HepG2 (cell line): ENCODE data around the gene PPP1R14D. TPM values are rescaled to one million over a fixed set of nuclear protein-coding genes. Genes with fewer than 3 reads are reported as not detected.

Experiments used
- CENPX ChIP-seq: sonication (generic); formaldehyde crosslinking; IDR thresholded peaks from 2 replicates; pipeline ENCODE4 v1.9.0; 2021; ENCODE audit warnings: mild to moderate bottlenecking, missing genetic modification reagents, moderate library complexity
- KLF6 ChIP-seq: IDR thresholded peaks from 2 replicates; pipeline ENCODE4 v1.8.0; 2016; ENCODE audit warnings: missing biosample characterization, missing genetic modification reagents
- MYNN ChIP-seq: sonication (generic); formaldehyde crosslinking; IDR thresholded peaks from 2 replicates; pipeline ENCODE4 v1.4.0; 2020; ENCODE audit warnings: mild to moderate bottlenecking, low read depth, missing genetic modification reagents
- SAFB2 ChIP-seq: sonication (generic); formaldehyde crosslinking; IDR thresholded peaks from 2 replicates; pipeline ENCODE4 v1.5.1; 2020; ENCODE audit warnings: missing genetic modification reagents, low read depth, mild to moderate bottlenecking, borderline replicate concordance
- SMARCC2 ChIP-seq: fragments of 450-650 bp; IDR thresholded peaks from 2 replicates; pipeline ENCODE4 v1.6.1; 2017; ENCODE audit warnings: antibody characterized with exemption, mild to moderate bottlenecking
- THAP8 ChIP-seq: sonication (generic); formaldehyde crosslinking; IDR thresholded peaks from 2 replicates; pipeline ENCODE4 v1.5.1; 2020; ENCODE audit warnings: missing genetic modification reagents, mild to moderate bottlenecking, borderline replicate concordance
- ZNF362 ChIP-seq: sonication (generic); formaldehyde crosslinking; IDR thresholded peaks from 2 replicates; pipeline ENCODE4 v1.4.0; 2020; ENCODE audit warnings: missing genetic modification reagents, mild to moderate bottlenecking, borderline replicate concordance
- ZNF543 ChIP-seq: sonication (generic); formaldehyde crosslinking; IDR thresholded peaks from 2 replicates; pipeline ENCODE4 v1.4.0; 2020; ENCODE audit warnings: mild to moderate bottlenecking, missing genetic modification reagents
- ZNF546 ChIP-seq: sonication (generic); formaldehyde crosslinking; conservative IDR thresholded peaks from 2 replicates; pipeline ENCODE4 v1.8.1; 2023; ENCODE audit warnings: mild to moderate bottlenecking, missing genetic modification reagents
- ZNF790 ChIP-seq: sonication (generic); formaldehyde crosslinking; IDR thresholded peaks from 2 replicates; pipeline ENCODE4 v1.8.0; 2022; ENCODE audit warnings: missing genetic modification reagents, mild to moderate bottlenecking, borderline replicate concordance
- polyA plus RNA-seq, 8 experiments: library from polyadenylated mRNA; depleted of rRNA in 3 of 8; stranded (reverse) in 7 of 8; unstranded in 1 of 8; fragments of >200 nt; fragmentation: Illumina TruSeq in 4 of 8; extraction: Trizol in 4 of 8; gene quantifications; 2 replicates each; pipeline versions ENCODE4 v1.2.1 to v1.2.3, GENCODE V29; 2011 to 2016; ENCODE audit warnings: low read depth in 4 of 8, missing spikeins in 1 of 8, mixed read lengths in 1 of 8; ENCODE audit not compliant: insufficient read depth in 1 of 8
- total RNA-seq, 5 experiments: library from RNA; depleted of rRNA; stranded (reverse); fragments of >200 nt; fragmentation: Illumina TruSeq; extraction: Trizol; gene quantifications; 2 replicates each; pipeline ENCODE4 v1.2.3, GENCODE V29; 2016; ENCODE audit warnings: low read depth in 1 of 5
- TF ChIP-seq, protein P1 (sequence below): sonication (generic); formaldehyde crosslinking; IDR thresholded peaks from 2 replicates; pipeline ENCODE4 v1.4.0; 2020; ENCODE audit warnings: missing genetic modification reagents, borderline replicate concordance
- TF ChIP-seq, protein P2 (sequence below): sonication (generic); formaldehyde crosslinking; IDR thresholded peaks from 2 replicates; pipeline ENCODE4 v1.4.0; 2020; ENCODE audit warnings: missing genetic modification reagents, borderline replicate concordance
- TF ChIP-seq, protein P3 (sequence below): sonication (generic); formaldehyde crosslinking; IDR thresholded peaks from 2 replicates; pipeline ENCODE4 v1.5.0; 2020; ENCODE audit warnings: missing genetic modification reagents
- TF ChIP-seq, protein P4 (sequence below): sonication (generic); formaldehyde crosslinking; IDR thresholded peaks from 2 replicates; pipeline ENCODE4 v1.9.0; 2022; ENCODE audit warnings: low read depth, missing genetic modification reagents

The PPP1R14D gene
- total and polyA plus RNA-seq, 2 of the 13 experiments (the other 11 are each of a cell fraction or from before 2014, with no cell fraction given): 0.53 to 0.55 TPM

DNA sequence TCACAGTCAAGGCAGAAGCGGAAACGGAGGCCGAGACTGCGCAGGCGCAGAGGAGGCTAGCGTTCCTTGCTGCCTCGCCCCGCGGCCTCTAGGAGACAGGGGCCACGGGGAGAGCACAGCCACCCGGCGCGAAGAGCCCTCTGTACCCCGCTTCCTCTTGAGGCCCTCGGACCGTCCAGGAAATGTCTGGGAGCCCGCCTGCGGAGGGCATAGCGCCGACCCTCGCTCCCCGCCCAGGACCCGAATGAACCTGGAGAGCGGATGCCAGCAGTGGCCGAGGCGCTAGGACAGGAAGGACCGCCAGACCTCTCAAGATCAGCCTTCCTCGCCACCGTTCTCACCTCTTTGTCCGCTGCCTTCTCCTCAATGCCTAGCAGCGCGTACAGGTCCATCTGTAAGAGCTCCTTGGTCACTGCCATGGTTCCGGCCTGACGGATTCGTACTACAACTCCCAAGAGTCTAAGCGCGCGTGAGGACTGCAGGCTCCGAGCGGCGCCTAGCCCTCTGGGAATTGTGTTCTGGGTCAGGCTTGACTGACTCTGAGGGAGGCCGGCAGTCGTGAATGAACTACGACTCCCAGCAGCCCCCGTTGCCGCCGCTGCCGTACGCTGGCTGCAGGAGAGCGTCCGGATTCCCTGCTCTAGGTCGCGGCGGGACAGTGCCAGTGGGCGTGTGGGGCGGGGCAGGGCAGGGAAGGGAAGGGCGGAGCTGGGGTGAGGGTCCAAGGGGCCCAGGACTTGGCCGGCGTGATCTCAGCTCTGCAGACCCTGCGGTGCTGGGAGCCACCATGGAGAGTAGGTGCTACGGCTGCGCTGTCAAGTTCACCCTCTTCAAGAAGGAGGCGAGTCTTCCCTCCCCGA is 21.2 kb downstream of the PPP1R14D start, which contains the start of the genes DNAJC17 and ZFYVE19 (continued):
- TF ChIP-seq, protein P1, sequence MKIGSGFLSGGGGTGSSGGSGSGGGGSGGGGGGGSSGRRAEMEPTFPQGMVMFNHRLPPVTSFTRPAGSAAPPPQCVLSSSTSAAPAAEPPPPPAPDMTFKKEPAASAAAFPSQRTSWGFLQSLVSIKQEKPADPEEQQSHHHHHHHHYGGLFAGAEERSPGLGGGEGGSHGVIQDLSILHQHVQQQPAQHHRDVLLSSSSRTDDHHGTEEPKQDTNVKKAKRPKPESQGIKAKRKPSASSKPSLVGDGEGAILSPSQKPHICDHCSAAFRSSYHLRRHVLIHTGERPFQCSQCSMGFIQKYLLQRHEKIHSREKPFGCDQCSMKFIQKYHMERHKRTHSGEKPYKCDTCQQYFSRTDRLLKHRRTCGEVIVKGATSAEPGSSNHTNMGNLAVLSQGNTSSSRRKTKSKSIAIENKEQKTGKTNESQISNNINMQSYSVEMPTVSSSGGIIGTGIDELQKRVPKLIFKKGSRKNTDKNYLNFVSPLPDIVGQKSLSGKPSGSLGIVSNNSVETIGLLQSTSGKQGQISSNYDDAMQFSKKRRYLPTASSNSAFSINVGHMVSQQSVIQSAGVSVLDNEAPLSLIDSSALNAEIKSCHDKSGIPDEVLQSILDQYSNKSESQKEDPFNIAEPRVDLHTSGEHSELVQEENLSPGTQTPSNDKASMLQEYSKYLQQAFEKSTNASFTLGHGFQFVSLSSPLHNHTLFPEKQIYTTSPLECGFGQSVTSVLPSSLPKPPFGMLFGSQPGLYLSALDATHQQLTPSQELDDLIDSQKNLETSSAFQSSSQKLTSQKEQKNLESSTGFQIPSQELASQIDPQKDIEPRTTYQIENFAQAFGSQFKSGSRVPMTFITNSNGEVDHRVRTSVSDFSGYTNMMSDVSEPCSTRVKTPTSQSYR: no peak
- TF ChIP-seq MYNN: 0 out of 2 replicates have a peak, but pooled peaks have one; percentile 19
- TF ChIP-seq, protein P2, sequence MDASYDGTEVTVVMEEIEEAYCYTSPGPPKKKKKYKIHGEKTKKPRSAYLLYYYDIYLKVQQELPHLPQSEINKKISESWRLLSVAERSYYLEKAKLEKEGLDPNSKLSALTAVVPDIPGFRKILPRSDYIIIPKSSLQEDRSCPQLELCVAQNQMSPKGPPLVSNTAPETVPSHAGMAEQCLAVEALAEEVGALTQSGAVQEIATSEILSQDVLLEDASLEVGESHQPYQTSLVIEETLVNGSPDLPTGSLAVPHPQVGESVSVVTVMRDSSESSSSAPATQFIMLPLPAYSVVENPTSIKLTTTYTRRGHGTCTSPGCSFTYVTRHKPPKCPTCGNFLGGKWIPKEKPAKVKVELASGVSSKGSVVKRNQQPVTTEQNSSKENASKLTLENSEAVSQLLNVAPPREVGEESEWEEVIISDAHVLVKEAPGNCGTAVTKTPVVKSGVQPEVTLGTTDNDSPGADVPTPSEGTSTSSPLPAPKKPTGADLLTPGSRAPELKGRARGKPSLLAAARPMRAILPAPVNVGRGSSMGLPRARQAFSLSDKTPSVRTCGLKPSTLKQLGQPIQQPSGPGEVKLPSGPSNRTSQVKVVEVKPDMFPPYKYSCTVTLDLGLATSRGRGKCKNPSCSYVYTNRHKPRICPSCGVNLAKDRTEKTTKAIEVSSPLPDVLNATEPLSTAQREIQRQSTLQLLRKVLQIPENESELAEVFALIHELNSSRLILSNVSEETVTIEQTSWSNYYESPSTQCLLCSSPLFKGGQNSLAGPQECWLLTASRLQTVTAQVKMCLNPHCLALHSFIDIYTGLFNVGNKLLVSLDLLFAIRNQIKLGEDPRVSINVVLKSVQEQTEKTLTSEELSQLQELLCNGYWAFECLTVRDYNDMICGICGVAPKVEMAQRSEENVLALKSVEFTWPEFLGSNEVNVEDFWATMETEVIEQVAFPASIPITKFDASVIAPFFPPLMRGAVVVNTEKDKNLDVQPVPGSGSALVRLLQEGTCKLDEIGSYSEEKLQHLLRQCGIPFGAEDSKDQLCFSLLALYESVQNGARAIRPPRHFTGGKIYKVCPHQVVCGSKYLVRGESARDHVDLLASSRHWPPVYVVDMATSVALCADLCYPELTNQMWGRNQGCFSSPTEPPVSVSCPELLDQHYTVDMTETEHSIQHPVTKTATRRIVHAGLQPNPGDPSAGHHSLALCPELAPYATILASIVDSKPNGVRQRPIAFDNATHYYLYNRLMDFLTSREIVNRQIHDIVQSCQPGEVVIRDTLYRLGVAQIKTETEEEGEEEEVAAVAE: no peak; the same call in 1 of the 2 replicates
- no peak for TF ChIP-seq ZNF362 (CRISPR knock-in tag)
- no peak; the same call in 1 of the 2 replicates for TF ChIP-seq SAFB2 (CRISPR knock-in tag)
- no peak; the same call in 1 of the 2 replicates for TF ChIP-seq ZNF546
- no peak; the same call in 1 of the 2 replicates for TF ChIP-seq ZNF543 (CRISPR knock-in tag)
- no peak for TF ChIP-seq CENPX (CRISPR knock-in tag)
- TF ChIP-seq, protein P3, sequence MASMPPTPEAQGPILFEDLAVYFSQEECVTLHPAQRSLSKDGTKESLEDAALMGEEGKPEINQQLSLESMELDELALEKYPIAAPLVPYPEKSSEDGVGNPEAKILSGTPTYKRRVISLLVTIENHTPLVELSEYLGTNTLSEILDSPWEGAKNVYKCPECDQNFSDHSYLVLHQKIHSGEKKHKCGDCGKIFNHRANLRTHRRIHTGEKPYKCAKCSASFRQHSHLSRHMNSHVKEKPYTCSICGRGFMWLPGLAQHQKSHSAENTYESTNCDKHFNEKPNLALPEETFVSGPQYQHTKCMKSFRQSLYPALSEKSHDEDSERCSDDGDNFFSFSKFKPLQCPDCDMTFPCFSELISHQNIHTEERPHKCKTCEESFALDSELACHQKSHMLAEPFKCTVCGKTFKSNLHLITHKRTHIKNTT (CRISPR knock-in tag): no peak
- no peak; the same call in 1 of the 2 replicates for TF ChIP-seq KLF6 (CRISPR knock-in tag)
- no peak for TF ChIP-seq THAP8 (CRISPR knock-in tag)
- TF ChIP-seq SMARCC2: no peak
- TF ChIP-seq, protein P4, sequence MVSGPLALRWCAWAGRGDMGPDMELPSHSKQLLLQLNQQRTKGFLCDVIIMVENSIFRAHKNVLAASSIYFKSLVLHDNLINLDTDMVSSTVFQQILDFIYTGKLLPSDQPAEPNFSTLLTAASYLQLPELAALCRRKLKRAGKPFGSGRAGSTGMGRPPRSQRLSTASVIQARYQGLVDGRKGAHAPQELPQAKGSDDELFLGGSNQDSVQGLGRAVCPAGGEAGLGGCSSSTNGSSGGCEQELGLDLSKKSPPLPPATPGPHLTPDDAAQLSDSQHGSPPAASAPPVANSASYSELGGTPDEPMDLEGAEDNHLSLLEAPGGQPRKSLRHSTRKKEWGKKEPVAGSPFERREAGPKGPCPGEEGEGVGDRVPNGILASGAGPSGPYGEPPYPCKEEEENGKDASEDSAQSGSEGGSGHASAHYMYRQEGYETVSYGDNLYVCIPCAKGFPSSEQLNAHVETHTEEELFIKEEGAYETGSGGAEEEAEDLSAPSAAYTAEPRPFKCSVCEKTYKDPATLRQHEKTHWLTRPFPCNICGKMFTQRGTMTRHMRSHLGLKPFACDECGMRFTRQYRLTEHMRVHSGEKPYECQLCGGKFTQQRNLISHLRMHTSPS: peak; percentile 49; the same call in 1 of the 2 replicates
- TF ChIP-seq ZNF790: 0 out of 2 replicates have a peak, but pooled peaks have one; percentile 78
